MM.1S (cell line): ENCODE data around the gene ETAA1.

Source experiments
- DNase-seq: peaks from one replicate; pipeline ENCODE4 v3.0.0-alpha.2; 2015
- H2AFZ ChIP-seq: fragments of 300-600 bp; sonication (generic); 2 replicates; pipeline ENCODE4 v1.6.0; 2016; ENCODE audit warnings: antibody characterized with exemption, low read length
- H3F3A ChIP-seq: fragments of 300-600 bp; sonication (generic); 2 replicates; pipeline ENCODE4 v1.6.1; 2016; ENCODE audit warnings: mild to moderate bottlenecking, antibody characterized with exemption, low read length, moderate library complexity, mixed read lengths; ENCODE audit not compliant: insufficient read depth
- H3K27ac ChIP-seq: fragments of 300-600 bp; sonication (generic); 2 replicates; pipeline ENCODE4 v1.5.1; 2016; ENCODE audit warnings: mild to moderate bottlenecking, low read length
- H3K27me3 ChIP-seq: fragments of 300-600 bp; sonication (generic); replicated peaks from 2 replicates; pipeline ENCODE4 v1.6.0; 2016; ENCODE audit warnings: low read length; ENCODE audit not compliant: insufficient read depth
- H3K36me3 ChIP-seq: fragments of 300-600 bp; sonication (generic); replicated peaks from 2 replicates; pipeline ENCODE4 v1.6.1; 2016; ENCODE audit warnings: mild to moderate bottlenecking, low read length, mixed read lengths; ENCODE audit not compliant: insufficient read depth
- H3K4me1 ChIP-seq: fragments of 300-600 bp; sonication (generic); 2 replicates; pipeline ENCODE4 v1.6.1; 2016; ENCODE audit warnings: low read length, mixed read lengths
- H3K4me2 ChIP-seq: fragments of 300-600 bp; sonication (generic); 2 replicates; pipeline ENCODE4 v1.6.0; 2016; ENCODE audit warnings: low read depth, low read length
- H3K4me3 ChIP-seq: fragments of 300-600 bp; sonication (generic); 2 replicates; pipeline ENCODE4 v1.5.1; 2016; ENCODE audit warnings: low read length, mixed read lengths
- H3K79me2 ChIP-seq: fragments of 300-600 bp; sonication (generic); 2 replicates; pipeline ENCODE4 v1.6.1; 2016; ENCODE audit warnings: mixed run types, low read length, mixed read lengths
- H3K9ac ChIP-seq: fragments of 300-600 bp; sonication (generic); 2 replicates; pipeline ENCODE4 v1.6.1; 2016; ENCODE audit warnings: low read length, mixed read lengths
- H3K9me2 ChIP-seq: fragments of 300-600 bp; sonication (generic); replicated peaks from 2 replicates; pipeline ENCODE4 v1.6.1; 2016; ENCODE audit warnings: mild to moderate bottlenecking, low read length, mixed read lengths; ENCODE audit not compliant: insufficient read depth
- H3K9me3 ChIP-seq: fragments of 300-600 bp; sonication (generic); replicated peaks from 2 replicates; pipeline ENCODE4 v1.6.1; 2016; ENCODE audit warnings: mild to moderate bottlenecking, low read length, mixed read lengths; ENCODE audit not compliant: insufficient read depth
- H4K20me1 ChIP-seq: fragments of 300-600 bp; sonication (generic); 2 replicates; pipeline ENCODE4 v1.6.1; 2016; ENCODE audit warnings: mild to moderate bottlenecking, low read length, moderate library complexity, mixed read lengths; ENCODE audit not compliant: insufficient read depth
- EZH2 ChIP-seq: fragments of 300-600 bp; sonication (generic); optimal IDR thresholded peaks from 2 replicates; pipeline ENCODE3; 2017; ENCODE audit warnings: low read depth, mild to moderate bottlenecking, antibody characterized with exemption, low read length, mixed read lengths
- EZH2phosphoT487 ChIP-seq: fragments of 300-600 bp; sonication (generic); IDR thresholded peaks from 2 replicates; pipeline ENCODE4 v1.6.1; 2018; ENCODE audit warnings: antibody characterized with exemption, low read length
- TF ChIP-seq, protein P1 (sequence below): fragments of 300-600 bp; sonication (generic); IDR thresholded peaks from 2 replicates; pipeline ENCODE4 v1.5.1; 2016; ENCODE audit warnings: antibody characterized with exemption, low read length, mixed read lengths

Gene ETAA1

DNA sequence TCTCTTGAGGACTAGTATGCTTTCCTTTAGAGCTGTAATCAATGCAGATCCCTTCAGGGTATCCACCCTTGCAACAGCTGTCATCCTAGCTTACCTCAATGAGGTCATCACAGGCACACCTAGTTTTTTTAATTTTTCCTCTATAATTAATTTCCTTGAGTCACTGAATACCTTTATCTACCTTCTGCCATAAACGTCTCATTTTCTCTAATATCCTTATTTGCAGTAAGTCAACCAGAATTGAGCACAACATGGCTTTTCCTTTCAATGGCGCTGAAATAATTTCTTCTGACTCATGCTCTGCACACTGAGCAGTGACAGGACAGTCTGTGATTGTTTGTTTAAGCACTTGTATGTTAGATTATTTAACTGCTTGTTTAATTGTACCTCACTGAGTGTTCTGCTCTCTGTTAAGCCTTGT is 49.4 kb downstream of the ETAA1 start:
- no peak for TF ChIP-seq EZH2phosphoT487
- TF ChIP-seq EZH2, result no peak
- TF ChIP-seq, protein P1, sequence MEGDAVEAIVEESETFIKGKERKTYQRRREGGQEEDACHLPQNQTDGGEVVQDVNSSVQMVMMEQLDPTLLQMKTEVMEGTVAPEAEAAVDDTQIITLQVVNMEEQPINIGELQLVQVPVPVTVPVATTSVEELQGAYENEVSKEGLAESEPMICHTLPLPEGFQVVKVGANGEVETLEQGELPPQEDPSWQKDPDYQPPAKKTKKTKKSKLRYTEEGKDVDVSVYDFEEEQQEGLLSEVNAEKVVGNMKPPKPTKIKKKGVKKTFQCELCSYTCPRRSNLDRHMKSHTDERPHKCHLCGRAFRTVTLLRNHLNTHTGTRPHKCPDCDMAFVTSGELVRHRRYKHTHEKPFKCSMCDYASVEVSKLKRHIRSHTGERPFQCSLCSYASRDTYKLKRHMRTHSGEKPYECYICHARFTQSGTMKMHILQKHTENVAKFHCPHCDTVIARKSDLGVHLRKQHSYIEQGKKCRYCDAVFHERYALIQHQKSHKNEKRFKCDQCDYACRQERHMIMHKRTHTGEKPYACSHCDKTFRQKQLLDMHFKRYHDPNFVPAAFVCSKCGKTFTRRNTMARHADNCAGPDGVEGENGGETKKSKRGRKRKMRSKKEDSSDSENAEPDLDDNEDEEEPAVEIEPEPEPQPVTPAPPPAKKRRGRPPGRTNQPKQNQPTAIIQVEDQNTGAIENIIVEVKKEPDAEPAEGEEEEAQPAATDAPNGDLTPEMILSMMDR, result no peak
- Histone ChIP-seq H3K27me3 (no peaks in the 10 kb centered on the region), H3K79me2 (no peaks in the 10 kb centered on the region), H3K9ac (no peak overlapping the region), H3K9me3 (no peaks in the 10 kb centered on the region), H3K4me3 (no peak overlapping the region), H4K20me1 (no peaks in the 10 kb centered on the region), H3K9me2 (no peaks in the 10 kb centered on the region), H3K4me2 (no peak overlapping the region), H3K36me3 (no peaks in the 10 kb centered on the region), H3K4me1 (no peaks in the 10 kb centered on the region), H3F3A (no peaks in the 10 kb centered on the region), H2AFZ (no peak overlapping the region), H3K27ac (no peak overlapping the region)
- no peak for DNase-seq

DNA sequence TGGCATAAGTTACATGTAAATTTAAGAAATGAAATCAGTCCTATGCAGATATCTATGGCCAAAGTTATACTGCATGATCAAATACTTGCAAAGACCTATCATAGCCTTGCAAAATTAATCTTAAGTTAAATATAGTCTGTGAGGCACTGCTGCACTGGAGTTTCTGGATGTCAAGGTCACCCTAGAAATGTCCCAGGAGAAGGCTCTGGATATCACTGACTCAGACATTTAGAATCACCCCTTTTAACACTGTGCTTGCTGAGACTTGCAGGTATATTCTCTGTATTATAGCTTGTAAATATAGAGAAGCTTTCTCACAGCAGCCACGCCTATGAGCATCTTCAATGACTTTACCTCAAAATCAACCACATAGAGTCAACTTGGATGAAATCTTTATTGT is 51.5 kb downstream of the ETAA1 start:
- no peaks in the 10 kb centered on the region for H4K20me1 ChIP-seq
- H3K27me3 ChIP-seq, result no peaks in the 10 kb centered on the region
- no peaks in the 10 kb centered on the region for H3K36me3 ChIP-seq
- no peak overlapping the region for H3K4me3 ChIP-seq
- H3K9ac ChIP-seq, result no peak overlapping the region
- no peaks in the 10 kb centered on the region for H3K9me3 ChIP-seq
- DNase-seq, result no peak
- TF ChIP-seq, protein P1, result no peak
- no peak for TF ChIP-seq EZH2
- TF ChIP-seq EZH2phosphoT487, result no peak
- no peaks in the 10 kb centered on the region for H3F3A ChIP-seq
- no peaks in the 10 kb centered on the region for H3K9me2 ChIP-seq
- H2AFZ ChIP-seq, result no peak overlapping the region
- no peaks in the 10 kb centered on the region for H3K79me2 ChIP-seq
- no peak overlapping the region for H3K4me2 ChIP-seq
- H3K4me1 ChIP-seq, result no peaks in the 10 kb centered on the region
- H3K27ac ChIP-seq, result no peak overlapping the region

- TF ChIP-seq EZH2, result no peak
- TF ChIP-seq, protein P1, result no peak
- no peak for TF ChIP-seq EZH2phosphoT487
- H3K79me2 ChIP-seq, result no peaks in the 10 kb centered on the region
- no peak overlapping the region for H2AFZ ChIP-seq
- H3K4me2 ChIP-seq, result no peak overlapping the region
- no peaks in the 10 kb centered on the region for H3F3A ChIP-seq
- H3K27ac ChIP-seq, result no peak overlapping the region
- H3K9ac ChIP-seq, result no peak overlapping the region
- H3K36me3 ChIP-seq, result no peaks in the 10 kb centered on the region
- no peaks in the 10 kb centered on the region for H3K27me3 ChIP-seq
- no peak overlapping the region for H3K4me3 ChIP-seq
- no peaks in the 10 kb centered on the region for H3K9me2 ChIP-seq
- no peaks in the 10 kb centered on the region for H3K4me1 ChIP-seq
- no peaks in the 10 kb centered on the region for H4K20me1 ChIP-seq
- H3K9me3 ChIP-seq, result no peaks in the 10 kb centered on the region
- DNase-seq, result no peak
These were observed 54.1 kb downstream of the ETAA1 start for GRCh38 chr2:67451086-67451832.
